IMR-90 (cell line): ENCODE data around the gene MEPCE. TPM values are rescaled to one million over a fixed set of nuclear protein-coding genes. Genes with fewer than 3 reads are reported as not detected.
A peak's percentile ranks its signal among the peaks of the same experiment; 100 is the strongest.

Source experiments
- ATAC-seq: fragments of 200-7000 bp; cut with Tn5 transposase; 2 replicates; pipeline ENCODE4 v1.9.1; 2020; ENCODE audit warnings: low read depth, mild to moderate bottlenecking, moderate library complexity
- BruUV-seq: library from RNA; stranded (reverse); fragments of 400-500 nt; replicated peaks from 2 replicates; lab custom pipeline; 2021; lab: Mats Ljungman, UMichigan
- CTCF ChIA-PET: fragments of 300-600 bp; formaldehyde crosslinking; extraction: SDS; loops from one replicate; lab custom pipeline; 2021; ENCODE audit warnings: antibody characterized with exemption; lab: Yijun Ruan, JAX
- POLR2A ChIA-PET: fragments of 300-600 bp; sonication (Branson Sonifier 250); formaldehyde crosslinking; loops from one replicate; lab custom pipeline; 2022; ENCODE audit warnings: antibody characterized with exemption; ENCODE audit not compliant: unreplicated experiment; lab: Charles Lee
- DNase-seq: peaks from one replicate; pipeline ENCODE4 v3.0.0; 2013
- H2AFZ ChIP-seq: replicated peaks from 2 replicates; pipeline ENCODE3; 2013; ENCODE audit warnings: low read length, mild to moderate bottlenecking; ENCODE audit not compliant: poor library complexity
- H2AK5ac ChIP-seq: 2 replicates; pipeline ENCODE4 v1.6.1; 2013; ENCODE audit warnings: low read depth, low read length, inconsistent platforms
- H2AK9ac ChIP-seq: replicated peaks from 2 replicates; pipeline ENCODE3; 2013; ENCODE audit warnings: mild to moderate bottlenecking, low read depth, low read length, moderate library complexity; ENCODE audit not compliant: poor library complexity
- H2BK120ac ChIP-seq: 2 replicates; pipeline ENCODE4 v1.6.1; 2013; ENCODE audit warnings: low read depth, low read length, inconsistent platforms
- H2BK15ac ChIP-seq: 3 replicates; pipeline ENCODE4 v1.6.1; 2013; ENCODE audit warnings: low read depth, low read length, inconsistent platforms
- H2BK20ac ChIP-seq: 2 replicates; pipeline ENCODE4 v1.6.1; 2013; ENCODE audit warnings: low read depth, mild to moderate bottlenecking, inconsistent platforms, low read length, moderate library complexity
- H2BK5ac ChIP-seq: 2 replicates; pipeline ENCODE4 v1.6.1; 2013; ENCODE audit warnings: mild to moderate bottlenecking, low read depth, low read length, inconsistent platforms; ENCODE audit not compliant: poor library complexity, severe bottlenecking
- H3K14ac ChIP-seq: replicated peaks from 2 replicates; pipeline ENCODE4 v1.6.1; 2013; ENCODE audit warnings: low read depth, low read length, inconsistent platforms
- H3K18ac ChIP-seq: 2 replicates; pipeline ENCODE4 v1.6.1; 2013; ENCODE audit warnings: low read depth, low read length, control low read depth
- H3K23ac ChIP-seq: 2 replicates; pipeline ENCODE4 v1.6.1; 2013; ENCODE audit warnings: low read depth, low read length, inconsistent platforms
- H3K27ac ChIP-seq: 2 replicates; pipeline ENCODE4 v1.5.1; 2013; ENCODE audit warnings: mild to moderate bottlenecking, control low read depth, low read length; ENCODE audit not compliant: insufficient read depth
- H3K27me3 ChIP-seq: 2 replicates; pipeline ENCODE4 v1.6.1; 2013; ENCODE audit warnings: low read length; ENCODE audit not compliant: control insufficient read depth, insufficient read depth
- H3K36me3 ChIP-seq: 2 replicates; pipeline ENCODE4 v1.6.1; 2013; ENCODE audit warnings: low read length, mixed read lengths; ENCODE audit not compliant: control insufficient read depth, insufficient read depth
- H3K4ac ChIP-seq: 2 replicates; pipeline ENCODE4 v1.6.1; 2013; ENCODE audit warnings: low read depth, low read length, inconsistent platforms
- H3K4me1 ChIP-seq: 2 replicates; pipeline ENCODE4 v1.6.1; 2013; ENCODE audit warnings: low read length, mixed read lengths; ENCODE audit not compliant: control insufficient read depth, insufficient read depth
- H3K4me2 ChIP-seq: 2 replicates; pipeline ENCODE4 v1.6.1; 2013; ENCODE audit warnings: low read depth, mild to moderate bottlenecking, control low read depth, low read length, moderate library complexity
- H3K4me3 ChIP-seq: 2 replicates; pipeline ENCODE4 v1.5.1; 2013; ENCODE audit warnings: low read depth, mild to moderate bottlenecking, control low read depth, low read length, moderate library complexity; ENCODE audit not compliant: insufficient read depth
- H3K56ac ChIP-seq: 2 replicates; pipeline ENCODE4 v1.6.1; 2013; ENCODE audit warnings: low read length, inconsistent platforms; ENCODE audit not compliant: insufficient read depth; ENCODE audit errors: extremely low read depth
- H3K79me1 ChIP-seq, 2 experiments: 2 replicates each; pipeline ENCODE4 v1.6.1; 2013; ENCODE audit warnings: low read length in 2 of 2, inconsistent platforms in 1 of 2, low read depth in 1 of 2
- H3K9ac ChIP-seq: 2 replicates; pipeline ENCODE4 v1.6.1; 2013; ENCODE audit warnings: low read depth, low read length, control low read depth
- H3K9me1 ChIP-seq: 2 replicates; pipeline ENCODE4 v1.6.1; 2013; ENCODE audit warnings: low read length, inconsistent platforms; ENCODE audit not compliant: insufficient read depth
- H3K9me3 ChIP-seq: 2 replicates; pipeline ENCODE4 v1.6.1; 2013; ENCODE audit warnings: low read length; ENCODE audit not compliant: control insufficient read depth, insufficient read depth
- H4K20me1 ChIP-seq: 2 replicates; pipeline ENCODE4 v1.6.1; 2013; ENCODE audit warnings: low read length, inconsistent platforms; ENCODE audit not compliant: insufficient read depth
- H4K5ac ChIP-seq: 2 replicates; pipeline ENCODE4 v1.6.1; 2013; ENCODE audit warnings: mild to moderate bottlenecking, low read depth, low read length, control low read depth
- H4K8ac ChIP-seq, 2 experiments: 2 replicates each; pipeline ENCODE4 v1.6.1; 2013; ENCODE audit warnings: low read depth in 2 of 2, low read length in 2 of 2, control low read depth in 1 of 2, inconsistent platforms in 1 of 2
- H4K91ac ChIP-seq: 2 replicates; pipeline ENCODE4 v1.6.1; 2013; ENCODE audit warnings: low read depth, low read length, inconsistent platforms; ENCODE audit not compliant: insufficient read depth
- BHLHE40 ChIP-seq: fragments of 150-350 bp; IDR thresholded peaks from 2 replicates; pipeline ENCODE4 v1.6.1; 2016; ENCODE audit warnings: mild to moderate bottlenecking, low read depth, low read length
- MAFK ChIP-seq: IDR thresholded peaks from 2 replicates; pipeline ENCODE4 v1.6.1; 2012; ENCODE audit warnings: low read depth, low read length, improper control_type of control experiment
- NFE2L2 ChIP-seq: fragments of 150-350 bp; IDR thresholded peaks from 2 replicates; pipeline ENCODE4 v1.6.1; 2016; ENCODE audit warnings: low read depth, mild to moderate bottlenecking, low read length
- WGBS, 2 experiments: methylation state at CpG; one replicate each; pipeline versions ENCODE4 v1.1.5 to v1.1.7; 2013; ENCODE audit warnings: missing lambda C conversion rate in 2 of 2; ENCODE audit not compliant: insufficient read length in 1 of 2; ENCODE audit errors: extremely low coverage in 2 of 2; 5-methylcytosine and 5-hydroxymethylcytosine counted together
- dilution Hi-C: fragments of 300-500 bp; cut with HindIII; formaldehyde crosslinking; loops from one replicate; pipeline ENCODE4 v1.14.3; 2018; ENCODE audit warnings: low sequenced_read_pairs; ENCODE audit not compliant: unreplicated experiment
- in situ Hi-C: fragments of 300-500 bp; cut with MboI; formaldehyde crosslinking; loops from 3 replicates; pipeline ENCODE4 v1.14.3; 2019; ENCODE audit warnings: low sequenced_read_pairs, inconsistent platforms, mixed read lengths
- intact Hi-C: fragments of 100-400 bp; cut with micrococcal nuclease; formaldehyde crosslinking; loops from 2 replicates; pipeline ENCODE4 v1.10.0; 2022
- polyA plus RNA-seq, 3 experiments: library from polyadenylated mRNA; depleted of rRNA; stranded (reverse); fragments of >200 nt; gene quantifications; 2 replicates each; pipeline ENCODE4 v1.2.3, GENCODE V29; 2012; ENCODE audit warnings: low replicate concordance in 1 of 3
- total RNA-seq: library from RNA; depleted of rRNA; stranded (reverse); fragments of >200 nt; gene quantifications from 2 replicates; pipeline ENCODE4 v1.2.3, GENCODE V29; 2012
- TF ChIP-seq, protein P1 (sequence below): fragments of 150-350 bp; IDR thresholded peaks from 2 replicates; pipeline ENCODE4 v1.6.1; 2017; ENCODE audit warnings: mild to moderate bottlenecking, antibody characterized with exemption, low read length, low read depth

The MEPCE gene
- total and polyA plus RNA-seq, 2 of the 4 experiments (the other 2 are of a cell fraction): 18.2 to 22.9 TPM

GRCh38 chr7:100444311-100445278 lies 15.0 kb downstream of the MEPCE start:
- H2BK120ac ChIP-seq: peak overlapping the region; percentile 65
- no peak overlapping the region for H3K9ac ChIP-seq
- H3K27ac ChIP-seq: peak overlapping the region; percentile 46
- H4K91ac ChIP-seq: peak overlapping the region; percentile 40
- peak overlapping the region; percentile 84 for H2AK9ac ChIP-seq
- peaks cover 30% of the 10 kb centered on the region for H3K9me1 ChIP-seq
- H4K8ac ChIP-seq: peak overlapping the region; percentile 80 to 86
- peak overlapping the region; percentile 87 for H2AK5ac ChIP-seq
- H3K18ac ChIP-seq: peak overlapping the region; percentile 76
- peak overlapping the region; percentile 73 for H3K4ac ChIP-seq
- H3K23ac ChIP-seq: peak overlapping the region; percentile 67; the same call in 1 of the 2 replicates
- BruUV-seq: no TSS peak
- H3K79me1 ChIP-seq: peaks cover 0 to 10% of the 10 kb centered on the region in 2 experiments; a peak in 2 of 4 replicates
- intact Hi-C loops (no loop called here), dilution Hi-C loops (no loop called here), in situ Hi-C loops (loop anchor here (25.0 kb wide), 1 partner anchor 668 kb away; no protein-coding TSS in a partner anchor)
- H3K14ac ChIP-seq: peak overlapping the region; percentile 47
- H3K27me3 ChIP-seq: no peaks in the 10 kb centered on the region
- peak overlapping the region; percentile 18 for H4K5ac ChIP-seq
- DNase-seq: peak; percentile 74
- POLR2A ChIA-PET: interaction anchor here (1.0 to 1.4 kb wide), 2 partner anchors 13 to 16 kb away, joined by 3 to 5 read pairs; partner anchors contain the start of gene ZCWPW1
- H2BK20ac ChIP-seq: peak overlapping the region; percentile 57
- H4K20me1 ChIP-seq: no peaks in the 10 kb centered on the region
- no peak overlapping the region for H3K56ac ChIP-seq
- no peaks in the 10 kb centered on the region for H3K36me3 ChIP-seq
- peaks cover 25% of the 10 kb centered on the region for H3K4me1 ChIP-seq
- peak overlapping the region; percentile 38; the same call in 1 of the 3 replicates for H2BK15ac ChIP-seq
- no peaks in the 10 kb centered on the region for H3K9me3 ChIP-seq
- H3K4me2 ChIP-seq: no peak overlapping the region
- H3K4me3 ChIP-seq: no peak overlapping the region
- H2BK5ac ChIP-seq: peak overlapping the region; percentile 9
- peak; percentile 27 for ATAC-seq
- TF ChIP-seq, protein P1, sequence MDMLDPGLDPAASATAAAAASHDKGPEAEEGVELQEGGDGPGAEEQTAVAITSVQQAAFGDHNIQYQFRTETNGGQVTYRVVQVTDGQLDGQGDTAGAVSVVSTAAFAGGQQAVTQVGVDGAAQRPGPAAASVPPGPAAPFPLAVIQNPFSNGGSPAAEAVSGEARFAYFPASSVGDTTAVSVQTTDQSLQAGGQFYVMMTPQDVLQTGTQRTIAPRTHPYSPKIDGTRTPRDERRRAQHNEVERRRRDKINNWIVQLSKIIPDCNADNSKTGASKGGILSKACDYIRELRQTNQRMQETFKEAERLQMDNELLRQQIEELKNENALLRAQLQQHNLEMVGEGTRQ: peak; percentile 66
- peak; percentile 89 for TF ChIP-seq BHLHE40
- TF ChIP-seq MAFK: no peak
- TF ChIP-seq NFE2L2: peak; percentile 27; the same call in 1 of the 2 replicates
- CTCF ChIA-PET: interaction anchor here (1.0 kb wide), 1 partner anchor 20 kb away, joined by 5 read pairs; the partner anchor contains the start of gene SPACDR
- H2AFZ ChIP-seq: peak overlapping the region; percentile 84
- WGBS, 2 experiments: 38% methylated on average over 4 of the region's 14 CpGs; no CpG with 5 or more reads in 1 of the 2 experiments
